Measurements from ENCODE around the gene GAS2L1.

Gene GAS2L1

DNA sequence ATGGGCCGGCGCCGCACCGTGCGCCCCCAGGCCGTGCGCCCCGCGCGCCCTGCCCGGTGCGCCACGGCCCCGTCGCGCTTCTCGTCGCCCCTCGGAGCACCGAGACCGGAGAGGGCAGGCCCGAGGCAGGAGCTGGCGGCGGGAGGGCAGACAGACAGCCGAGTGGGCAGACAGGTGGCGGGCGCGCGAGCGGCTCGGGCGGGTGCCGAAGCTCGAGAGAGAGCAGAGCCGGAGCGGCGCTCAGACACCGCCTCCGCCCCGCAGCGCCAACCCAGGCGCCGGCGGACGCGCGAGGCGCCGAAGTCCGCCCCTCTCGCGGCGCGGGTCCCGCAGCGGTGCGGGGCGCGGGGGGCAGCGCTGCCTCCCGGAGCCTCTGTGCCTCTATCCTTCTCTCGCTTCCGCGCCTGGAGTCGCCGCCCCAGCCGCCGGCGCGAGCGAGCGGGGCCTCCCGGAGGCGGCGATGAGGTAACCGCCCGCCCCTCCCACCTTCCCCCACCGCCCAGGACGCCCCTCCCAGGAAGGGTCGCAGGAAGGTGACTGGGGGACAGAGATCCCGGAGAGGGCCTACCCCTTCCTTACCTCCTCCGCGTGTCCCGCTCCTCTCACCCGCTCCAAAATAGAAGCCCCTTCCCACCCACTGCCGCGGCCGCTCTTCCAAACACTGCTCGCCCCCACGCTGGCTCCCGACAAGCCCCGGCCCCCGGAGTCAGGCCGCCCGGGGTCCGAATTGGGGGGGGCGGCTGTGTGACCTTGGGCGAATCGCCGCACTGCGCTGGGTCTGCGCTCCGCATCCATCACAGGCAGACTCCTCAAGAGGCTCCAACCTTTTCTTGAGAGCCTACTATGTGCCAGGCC, 9.1 kb downstream of the GAS2L1 start, which contains the start of gene RASL10A:
RASL10A (minus strand) TSS at position 412 of the 855 bp plus-strand sequence. CDS start 451 bp downstream, outside the sequence.
- Histone ChIP-seq H3K27ac (no peak within 1 kb of the TSS), H3K36me3 (replicated peaks) (peaks cover 3% of the 10 kb centered on the region), H3K27me3 (replicated peaks) (peaks cover 30% of the 10 kb centered on the region), H3K4me3 (ENCODE audit: low read depth, low read length) (no peak within 1 kb of the TSS)
- in situ Hi-C loops (cut with HindIII; ENCODE audit: low pct_ligation_motif_present, low sequenced_read_pairs): no loop called here
- no peak for TF ChIP-seq CTCF (IDR thresholded peaks at IDR 0.05; ENCODE audit: low read depth, low read length, missing control alignments)
- no peak for DNase-seq

DNA sequence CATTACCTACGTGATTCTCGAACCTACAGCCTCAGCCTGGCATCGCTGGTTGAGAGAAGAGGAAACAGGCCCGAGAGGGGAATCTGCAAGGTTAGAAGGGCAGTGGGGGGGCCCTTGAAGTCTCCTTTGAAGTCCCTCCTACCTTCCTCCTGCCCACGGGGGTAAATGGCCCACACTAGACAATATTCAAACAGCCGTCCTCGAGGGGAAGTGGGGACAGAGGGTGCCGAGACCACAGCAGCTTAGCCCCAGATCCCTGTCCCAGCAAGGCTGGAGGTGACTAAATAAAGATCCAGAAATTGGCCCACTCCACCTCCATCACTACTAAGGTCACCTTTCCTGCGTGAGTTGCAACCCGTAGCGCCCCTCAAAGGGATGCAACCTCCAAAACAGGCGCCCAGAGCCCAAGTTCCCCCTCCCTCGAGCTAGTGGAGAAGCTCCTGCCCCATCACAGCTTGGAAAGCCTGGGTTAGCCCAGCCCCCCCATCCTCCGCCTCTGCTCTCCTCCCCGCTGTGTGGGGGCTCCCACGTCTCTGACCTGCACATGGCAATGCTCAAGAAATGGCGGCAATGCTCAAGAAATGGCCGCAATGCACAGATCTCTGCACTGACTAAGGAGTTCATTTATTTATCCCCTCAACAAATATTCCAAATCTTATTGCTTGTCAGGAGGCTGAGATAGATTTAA, 9.8 kb downstream of the GAS2L1 start:
- no peak overlapping the region for H3K4me3 ChIP-seq (ENCODE audit: low read depth, low read length)
- in situ Hi-C loops (cut with HindIII; ENCODE audit: low pct_ligation_motif_present, low sequenced_read_pairs): no loop called here
- H3K27me3 ChIP-seq (replicated peaks): peaks cover 30% of the 10 kb centered on the region
- no peak overlapping the region for H3K27ac ChIP-seq
- DNase-seq: no peak
- TF ChIP-seq CTCF (IDR thresholded peaks at IDR 0.05; ENCODE audit: low read depth, low read length, missing control alignments): no peak
- peaks cover 3% of the 10 kb centered on the region for H3K36me3 ChIP-seq (replicated peaks)

- no peak overlapping the region for H3K27ac ChIP-seq
These were observed 11.5 kb downstream of the GAS2L1 start for GRCh38 chr22:29317827-29318454.

DNA sequence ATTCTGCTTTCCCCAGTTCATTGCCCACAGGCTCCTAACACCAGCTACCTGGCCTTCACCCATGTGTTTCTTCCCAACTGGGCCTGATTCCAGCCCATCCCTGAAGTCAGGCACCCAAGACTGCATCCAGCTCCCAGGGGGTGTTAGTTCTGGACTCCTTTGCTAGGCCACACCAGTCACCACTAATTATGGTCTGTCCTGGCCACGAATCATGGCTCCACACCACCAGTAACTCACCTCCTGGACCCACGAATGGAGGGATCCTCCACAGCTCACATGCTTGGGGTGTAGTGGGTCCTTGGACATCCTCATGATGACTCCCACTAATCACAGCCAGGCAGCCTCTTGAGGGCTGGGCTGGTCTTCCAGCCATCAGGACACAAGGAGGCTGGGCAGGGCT, 12.6 kb downstream of the GAS2L1 start:
- in situ Hi-C loops (cut with HindIII; ENCODE audit: low pct_ligation_motif_present, low sequenced_read_pairs): no loop called here
- peaks cover 22% of the 10 kb centered on the region for H3K27me3 ChIP-seq (replicated peaks)
- no peaks in the 10 kb centered on the region for H3K36me3 ChIP-seq (replicated peaks)
- DNase-seq: no peak
- no peak overlapping the region for H3K4me3 ChIP-seq (ENCODE audit: low read depth, low read length)
- no peak for TF ChIP-seq CTCF (IDR thresholded peaks at IDR 0.05; ENCODE audit: low read depth, low read length, missing control alignments)
- no peak overlapping the region for H3K27ac ChIP-seq

More at GRCh38 chr22:29317827-29318454, 11.5 kb downstream of the GAS2L1 start:
- Histone ChIP-seq H3K27me3 (replicated peaks) (peaks cover 30% of the 10 kb centered on the region), H3K36me3 (replicated peaks) (no peaks in the 10 kb centered on the region), H3K4me3 (ENCODE audit: low read depth, low read length) (no peak overlapping the region)
- in situ Hi-C loops (cut with HindIII; ENCODE audit: low pct_ligation_motif_present, low sequenced_read_pairs): no loop called here
- TF ChIP-seq CTCF (IDR thresholded peaks at IDR 0.05; ENCODE audit: low read depth, low read length, missing control alignments): no peak
- no peak for DNase-seq

- Histone ChIP-seq H3K27me3 (replicated peaks) (peaks cover 8% of the 10 kb centered on the region), H3K4me3 (ENCODE audit: low read depth, low read length) (no peak overlapping the region), H3K27ac (no peak overlapping the region), H3K36me3 (replicated peaks) (no peaks in the 10 kb centered on the region)
- DNase-seq: no peak
- TF ChIP-seq CTCF (IDR thresholded peaks at IDR 0.05; ENCODE audit: low read depth, low read length, missing control alignments): peak; percentile 52
- in situ Hi-C loops (cut with HindIII; ENCODE audit: low pct_ligation_motif_present, low sequenced_read_pairs): no loop called here
These were observed 14.1 kb downstream of the GAS2L1 start for GRCh38 chr22:29320546-29320945.

All from brain microvascular endothelial cell (primary cell).